HepG2 (cell line): Measurements from ENCODE around the gene SDF2. TPM values are rescaled to one million over a fixed set of nuclear protein-coding genes. Genes with fewer than 3 reads are reported as not detected.

Experiments used
- ATAC-seq: fragments of 200-7000 bp; cut with Tn5 transposase; 3 replicates; pipeline ENCODE4 v1.9.1; 2020; ENCODE audit warnings: mild to moderate bottlenecking, moderate library complexity
- BruUV-seq: library from RNA; stranded (reverse); fragments of 400-500 nt; replicated peaks from 2 replicates; lab custom pipeline; 2021; lab: Mats Ljungman, UMichigan
- CTCF ChIA-PET: fragments of 300-600 bp; formaldehyde crosslinking; extraction: SDS; loops from one replicate; lab custom pipeline; 2021; ENCODE audit warnings: low total read pairs, inconsistent platforms, low intra/inter-chr PET ratio; lab: Yijun Ruan, JAX
- POLR2A ChIA-PET: fragments of 350-600 bp; sonication (Branson Sonifier 250); formaldehyde crosslinking; loops from one replicate; lab custom pipeline; 2020; ENCODE audit warnings: antibody characterized with exemption, inconsistent platforms; lab: Yijun Ruan, JAX
- DNase-seq: peaks from one replicate; pipeline ENCODE4 v3.0.0-alpha.2; 2015; ENCODE audit warnings: low spot score
- FAIRE-seq: peaks from 3 replicates; lab custom pipeline; 2011; peaks lifted over from hg19 to GRCh38; lab: Jason Lieb, UNC
- H2AFZ ChIP-seq: one replicate; pipeline ENCODE4 v1.6.1; 2011; ENCODE audit warnings: low read length, inconsistent platforms
- H3K27ac ChIP-seq: fragments of 300-600 bp; 3 replicates; pipeline ENCODE4 v1.8.0; 2011; ENCODE audit warnings: mixed run types, mild to moderate bottlenecking, mixed read lengths, low read length, inconsistent platforms; ENCODE audit not compliant: insufficient read depth; ENCODE audit errors: extremely low read length
- H3K27me3 ChIP-seq, 2 experiments: fragments of 200-600 bp in 1 of 2; 2 replicates in 1 of 2; 3 replicates in 1 of 2; pipeline versions ENCODE4 v1.6.0 to v1.8.0; 2011; ENCODE audit warnings: low read length in 2 of 2, mild to moderate bottlenecking in 2 of 2, moderate library complexity in 2 of 2, inconsistent platforms in 1 of 2; ENCODE audit not compliant: insufficient read depth in 2 of 2, control insufficient read depth in 1 of 2
- H3K36me3 ChIP-seq, 2 experiments: fragments of 200-600 bp in 1 of 2; replicated peaks in 1 of 2; 2 replicates in 1 of 2; 3 replicates in 1 of 2; pipeline versions ENCODE4 v1.5.1 to v1.8.0; 2011; ENCODE audit warnings: low read length in 2 of 2, inconsistent platforms in 1 of 2; ENCODE audit not compliant: insufficient read depth in 2 of 2, control insufficient read depth in 1 of 2
- H3K4me1 ChIP-seq: 2 replicates; pipeline ENCODE4 v1.5.1; 2012; ENCODE audit warnings: low read length, inconsistent platforms; ENCODE audit not compliant: insufficient read depth
- H3K4me2 ChIP-seq: 2 replicates; pipeline ENCODE4 v1.6.0; 2011; ENCODE audit warnings: low read depth, low read length, inconsistent platforms
- H3K4me3 ChIP-seq, 3 experiments: fragments of 200-600 bp in 1 of 3; sonication (generic), shearing (Covaris generic) in 1 of 3; replicated peaks in 1 of 3; 2 replicates each; pipeline ENCODE4 v1.5.1; 2011 to 2016; ENCODE audit warnings: low read length in 3 of 3, inconsistent platforms in 2 of 3, low read depth in 2 of 3, mild to moderate bottlenecking in 2 of 3, control low read depth in 1 of 3, mixed read lengths in 1 of 3; ENCODE audit not compliant: insufficient read depth in 1 of 3
- H3K79me2 ChIP-seq: one replicate; pipeline ENCODE4 v1.6.1; 2011; ENCODE audit warnings: low read length, inconsistent platforms; ENCODE audit not compliant: insufficient read depth
- H3K9ac ChIP-seq: 2 replicates; pipeline ENCODE4 v1.6.0; 2011; ENCODE audit warnings: mild to moderate bottlenecking, low read depth, low read length, inconsistent platforms; ENCODE audit not compliant: insufficient read depth
- H3K9me3 ChIP-seq: 2 replicates; pipeline ENCODE4 v1.5.1; 2012; ENCODE audit warnings: mild to moderate bottlenecking, low read length
- H4K20me1 ChIP-seq: 2 replicates; pipeline ENCODE4 v1.6.0; 2011; ENCODE audit warnings: inconsistent platforms, mild to moderate bottlenecking, low read length, moderate library complexity; ENCODE audit not compliant: insufficient read depth
- FOXA3 ChIP-seq: IDR thresholded peaks from 2 replicates; pipeline ENCODE4 v1.6.1; 2016; ENCODE audit warnings: missing genetic modification reagents, missing compliant biosample characterization
- HNF4A ChIP-seq: sonication (generic); formaldehyde crosslinking; IDR thresholded peaks from 2 replicates; pipeline ENCODE4 v1.4.0; 2020; ENCODE audit warnings: missing genetic modification reagents
- HNRNPK ChIP-seq: fragments of 200-400 bp; formaldehyde crosslinking; IDR thresholded peaks from 2 replicates; pipeline ENCODE4 v1.6.1; 2018; ENCODE audit warnings: low read length, low read depth, moderate library complexity, mild to moderate bottlenecking; ENCODE audit not compliant: poor library complexity, severe bottlenecking
- KLF13 ChIP-seq: sonication (generic); formaldehyde crosslinking; IDR thresholded peaks from 2 replicates; pipeline ENCODE4 v1.4.0; 2020; ENCODE audit warnings: mild to moderate bottlenecking, missing genetic modification reagents
- KLF6 ChIP-seq: IDR thresholded peaks from 2 replicates; pipeline ENCODE4 v1.8.0; 2016; ENCODE audit warnings: missing biosample characterization, missing genetic modification reagents
- MYC ChIP-seq: sonication (generic); formaldehyde crosslinking; IDR thresholded peaks from 2 replicates; pipeline ENCODE4 v1.9.0; 2021; ENCODE audit warnings: missing genetic modification reagents, borderline replicate concordance
- NCOA1 ChIP-seq: sonication (generic); formaldehyde crosslinking; IDR thresholded peaks from 2 replicates; pipeline ENCODE4 v1.9.0; 2021; ENCODE audit warnings: missing genetic modification reagents
- NFYB ChIP-seq: sonication (generic); formaldehyde crosslinking; IDR thresholded peaks from 2 replicates; pipeline ENCODE4 v1.4.0; 2020; ENCODE audit warnings: missing genetic modification reagents
- PRPF4 ChIP-seq: fragments of 200-400 bp; formaldehyde crosslinking; IDR thresholded peaks from 2 replicates; pipeline ENCODE4 v1.6.1; 2016; ENCODE audit warnings: low read length, low read depth; ENCODE audit not compliant: poor library complexity, severe bottlenecking
- SALL1 ChIP-seq: sonication (generic); formaldehyde crosslinking; IDR thresholded peaks from 2 replicates; pipeline ENCODE4 v1.8.0; 2022; ENCODE audit warnings: mild to moderate bottlenecking, missing genetic modification reagents
- ZNF564 ChIP-seq: sonication (generic); formaldehyde crosslinking; IDR thresholded peaks from 2 replicates; pipeline ENCODE4 v1.8.1; 2023; ENCODE audit warnings: mild to moderate bottlenecking, missing genetic modification reagents
- ZNF652 ChIP-seq: IDR thresholded peaks from 2 replicates; pipeline ENCODE4 v1.6.1; 2016; ENCODE audit warnings: low read depth, borderline replicate concordance
- ZNF773 ChIP-seq: sonication (generic); formaldehyde crosslinking; IDR thresholded peaks from 2 replicates; pipeline ENCODE4 v1.4.0; 2020; ENCODE audit warnings: missing genetic modification reagents, borderline replicate concordance
- ZNF883 ChIP-seq: sonication (generic); formaldehyde crosslinking; IDR thresholded peaks from 2 replicates; pipeline ENCODE4 v1.5.1; 2020; ENCODE audit warnings: mild to moderate bottlenecking, missing genetic modification reagents; ENCODE audit errors: not compliant biosample characterization
- WGBS: methylation state at CpG from one replicate; pipeline ENCODE4 v1.1.6; 2017; ENCODE audit warnings: low lambda C conversion rate; 5-methylcytosine and 5-hydroxymethylcytosine counted together
- in situ Hi-C: cut with HindIII; loops from 2 replicates; pipeline ENCODE4 v1.10.0; 2017; ENCODE audit warnings: low pct_unique_long_range_greater_than_20kb; ENCODE audit not compliant: extremely low pct_ligation_motif_present
- intact Hi-C: fragments of 100-400 bp; cut with micrococcal nuclease; formaldehyde crosslinking; loops from one replicate; pipeline ENCODE4 v1.10.0; 2022; ENCODE audit not compliant: unreplicated experiment
- polyA plus RNA-seq, 8 experiments: library from polyadenylated mRNA; depleted of rRNA in 3 of 8; stranded (reverse) in 7 of 8; unstranded in 1 of 8; fragments of >200 nt; fragmentation: Illumina TruSeq in 4 of 8; extraction: Trizol in 4 of 8; gene quantifications; 2 replicates each; pipeline versions ENCODE4 v1.2.1 to v1.2.3, GENCODE V29; 2011 to 2016; ENCODE audit warnings: low read depth in 4 of 8, missing spikeins in 1 of 8, mixed read lengths in 1 of 8; ENCODE audit not compliant: insufficient read depth in 1 of 8
- total RNA-seq, 5 experiments: library from RNA; depleted of rRNA; stranded (reverse); fragments of >200 nt; fragmentation: Illumina TruSeq; extraction: Trizol; gene quantifications; 2 replicates each; pipeline ENCODE4 v1.2.3, GENCODE V29; 2016; ENCODE audit warnings: low read depth in 1 of 5
- TF ChIP-seq, protein P1 (sequence below), 2 experiments: IDR thresholded peaks; 2 replicates each; pipeline ENCODE4 v1.6.1; 2011 to 2012; ENCODE audit warnings: low read length in 2 of 2, borderline replicate concordance in 1 of 2, low read depth in 1 of 2, mild to moderate bottlenecking in 1 of 2, moderate library complexity in 1 of 2
- TF ChIP-seq, protein P2 (sequence below): sonication (generic); formaldehyde crosslinking; IDR thresholded peaks from 2 replicates; pipeline ENCODE4 v1.5.1; 2020; ENCODE audit warnings: missing genetic modification reagents, mild to moderate bottlenecking, borderline replicate concordance

SDF2 gene
- total and polyA plus RNA-seq, 2 of the 13 experiments (the other 11 are each of a cell fraction or from before 2014, with no cell fraction given): 58.2 to 58.4 TPM

DNA sequence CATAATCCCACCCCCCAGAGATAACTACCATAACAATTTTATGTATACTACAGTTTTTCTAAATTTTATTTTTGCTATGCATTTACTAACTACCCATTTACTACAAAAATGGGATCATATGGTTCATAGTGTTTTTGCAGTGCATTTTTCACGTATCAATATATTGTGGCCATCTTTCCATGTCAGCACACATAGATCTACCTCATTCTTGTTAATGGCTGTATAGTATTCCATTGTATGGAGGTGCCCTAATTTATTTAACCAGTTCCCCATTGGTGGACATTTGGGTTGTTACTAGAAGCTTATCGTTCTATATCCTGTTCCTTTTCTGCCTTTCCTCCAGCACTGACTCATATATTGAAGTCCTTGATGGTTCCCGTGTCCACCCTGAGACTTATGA lies 27.3 kb upstream of the SDF2 start (continued):
- TF ChIP-seq, protein P1, sequence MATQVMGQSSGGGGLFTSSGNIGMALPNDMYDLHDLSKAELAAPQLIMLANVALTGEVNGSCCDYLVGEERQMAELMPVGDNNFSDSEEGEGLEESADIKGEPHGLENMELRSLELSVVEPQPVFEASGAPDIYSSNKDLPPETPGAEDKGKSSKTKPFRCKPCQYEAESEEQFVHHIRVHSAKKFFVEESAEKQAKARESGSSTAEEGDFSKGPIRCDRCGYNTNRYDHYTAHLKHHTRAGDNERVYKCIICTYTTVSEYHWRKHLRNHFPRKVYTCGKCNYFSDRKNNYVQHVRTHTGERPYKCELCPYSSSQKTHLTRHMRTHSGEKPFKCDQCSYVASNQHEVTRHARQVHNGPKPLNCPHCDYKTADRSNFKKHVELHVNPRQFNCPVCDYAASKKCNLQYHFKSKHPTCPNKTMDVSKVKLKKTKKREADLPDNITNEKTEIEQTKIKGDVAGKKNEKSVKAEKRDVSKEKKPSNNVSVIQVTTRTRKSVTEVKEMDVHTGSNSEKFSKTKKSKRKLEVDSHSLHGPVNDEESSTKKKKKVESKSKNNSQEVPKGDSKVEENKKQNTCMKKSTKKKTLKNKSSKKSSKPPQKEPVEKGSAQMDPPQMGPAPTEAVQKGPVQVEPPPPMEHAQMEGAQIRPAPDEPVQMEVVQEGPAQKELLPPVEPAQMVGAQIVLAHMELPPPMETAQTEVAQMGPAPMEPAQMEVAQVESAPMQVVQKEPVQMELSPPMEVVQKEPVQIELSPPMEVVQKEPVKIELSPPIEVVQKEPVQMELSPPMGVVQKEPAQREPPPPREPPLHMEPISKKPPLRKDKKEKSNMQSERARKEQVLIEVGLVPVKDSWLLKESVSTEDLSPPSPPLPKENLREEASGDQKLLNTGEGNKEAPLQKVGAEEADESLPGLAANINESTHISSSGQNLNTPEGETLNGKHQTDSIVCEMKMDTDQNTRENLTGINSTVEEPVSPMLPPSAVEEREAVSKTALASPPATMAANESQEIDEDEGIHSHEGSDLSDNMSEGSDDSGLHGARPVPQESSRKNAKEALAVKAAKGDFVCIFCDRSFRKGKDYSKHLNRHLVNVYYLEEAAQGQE (IDR thresholded peaks at IDR 0.05; ENCODE audit: borderline replicate concordance in 1 of 2, low read depth in 1 of 2, low read length in 2 of 2): no peak

DNA sequence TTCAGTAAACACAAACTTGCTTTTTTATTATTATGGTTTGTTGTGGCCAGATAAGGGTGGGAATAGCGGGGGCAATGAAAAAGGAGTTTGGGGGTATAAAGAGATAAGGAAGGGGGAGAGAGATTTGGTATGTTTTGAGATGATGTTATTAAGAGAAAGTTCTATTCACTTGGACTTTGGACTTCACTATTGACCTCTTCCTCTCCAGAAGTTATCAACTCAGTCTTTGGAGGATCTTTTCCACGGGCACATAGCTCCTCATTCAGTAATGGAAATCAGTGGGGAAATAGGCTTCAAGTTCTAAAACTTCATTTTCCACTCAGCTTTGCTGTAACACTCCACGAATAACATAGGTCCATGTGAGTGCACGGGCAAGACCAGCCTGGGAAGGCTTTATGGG lies 26.8 kb upstream of the SDF2 start:
- POLR2A ChIA-PET: interaction anchor here (0.7 to 2.9 kb wide), 4 partner anchors 10 to 45 kb away, joined by 3 to 13 read pairs (median 6); partner anchors contain the start of gene RPL23A
- H3K36me3 ChIP-seq: peaks cover 45 to 80% of the 10 kb centered on the region in 2 experiments
- no TSS peak for BruUV-seq
- H3K4me2 ChIP-seq: no peak overlapping the region
- in situ Hi-C loops (no loop called here), intact Hi-C loops (no loop called here)
- 0 out of 2 replicates have a peak, but pooled peaks cover 7% of the 10 kb centered on the region for H3K4me1 ChIP-seq
- H3K27ac ChIP-seq: no peak overlapping the region
- no peak overlapping the region for H2AFZ ChIP-seq
- no peaks in the 10 kb centered on the region for H3K9me3 ChIP-seq
- no peak for ATAC-seq
- DNase-seq: no peak
- no peaks in the 10 kb centered on the region for H3K27me3 ChIP-seq
- no peaks in the 10 kb centered on the region for H3K79me2 ChIP-seq
- H3K9ac ChIP-seq: no peak overlapping the region
- FAIRE-seq: no peak
- no peaks in the 10 kb centered on the region for H4K20me1 ChIP-seq
- H3K4me3 ChIP-seq: no peak overlapping the region
- 90% methylated on average over 4 of the region's 4 CpGs for WGBS
- CTCF ChIA-PET: interaction anchor here (1.7 kb wide), 1 partner anchor 61 kb away, joined by 4 read pairs; no protein-coding TSS in a partner anchor
- TF ChIP-seq, protein P2, sequence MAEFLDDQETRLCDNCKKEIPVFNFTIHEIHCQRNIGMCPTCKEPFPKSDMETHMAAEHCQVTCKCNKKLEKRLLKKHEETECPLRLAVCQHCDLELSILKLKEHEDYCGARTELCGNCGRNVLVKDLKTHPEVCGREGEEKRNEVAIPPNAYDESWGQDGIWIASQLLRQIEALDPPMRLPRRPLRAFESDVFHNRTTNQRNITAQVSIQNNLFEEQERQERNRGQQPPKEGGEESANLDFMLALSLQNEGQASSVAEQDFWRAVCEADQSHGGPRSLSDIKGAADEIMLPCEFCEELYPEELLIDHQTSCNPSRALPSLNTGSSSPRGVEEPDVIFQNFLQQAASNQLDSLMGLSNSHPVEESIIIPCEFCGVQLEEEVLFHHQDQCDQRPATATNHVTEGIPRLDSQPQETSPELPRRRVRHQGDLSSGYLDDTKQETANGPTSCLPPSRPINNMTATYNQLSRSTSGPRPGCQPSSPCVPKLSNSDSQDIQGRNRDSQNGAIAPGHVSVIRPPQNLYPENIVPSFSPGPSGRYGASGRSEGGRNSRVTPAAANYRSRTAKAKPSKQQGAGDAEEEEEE (CRISPR knock-in tag): no peak
- TF ChIP-seq ZNF773 (CRISPR knock-in tag): no peak
- no peak for TF ChIP-seq ZNF564 (CRISPR knock-in tag)
- no peak for TF ChIP-seq NFYB (CRISPR knock-in tag)
- TF ChIP-seq HNRNPK: peak; percentile 66
- peak; percentile 60; the same call in 1 of the 2 replicates for TF ChIP-seq ZNF652 (CRISPR knock-in tag)
- no peak for TF ChIP-seq FOXA3 (CRISPR knock-in tag)
- TF ChIP-seq MYC (CRISPR knock-in tag): no peak
- TF ChIP-seq SALL1 (CRISPR knock-in tag): no peak
- no peak for TF ChIP-seq ZNF883 (CRISPR knock-in tag)
- TF ChIP-seq KLF13: no peak
- TF ChIP-seq NCOA1 (CRISPR knock-in tag): no peak
- TF ChIP-seq PRPF4: no peak
- 0 out of 2 replicates have a peak, but pooled peaks have one; percentile 16 for TF ChIP-seq HNF4A (CRISPR knock-in tag)
- TF ChIP-seq KLF6 (CRISPR knock-in tag): no peak
